ENCODE measurements around the gene LAMC2. TPM values are rescaled to one million over a fixed set of nuclear protein-coding genes. Genes with fewer than 3 reads are reported as not detected.

LAMC2 gene
- total and polyA plus RNA-seq, 2 of the 8 experiments (the other 6 are each of a cell fraction or from before 2014, with no cell fraction given): 4.6 to 12.9 TPM

GRCh38 chr1:183267646-183268431 lies 81.8 kb downstream of the LAMC2 start:
- no peak overlapping the region for H3K14ac ChIP-seq (ENCODE audit: insufficient read length)
- no peaks in the 10 kb centered on the region for H3K79me1 ChIP-seq (ENCODE audit: low read depth, low read length)
- H3K27ac ChIP-seq (ENCODE audit: low read depth, low read length): no peak overlapping the region
- FAIRE-seq: no peak
- no peak overlapping the region for H2BK15ac ChIP-seq (ENCODE audit: low read length)
- no peak overlapping the region for H3K18ac ChIP-seq (ENCODE audit: extremely low read depth, low read length)
- no peak overlapping the region for H2AK5ac ChIP-seq (ENCODE audit: low read depth, low read length)
- H2BK12ac ChIP-seq (ENCODE audit: low read depth, low read length): no peak overlapping the region
- H4K20me1 ChIP-seq (replicated peaks in 1 of 2; ENCODE audit: control insufficient read depth in 1 of 2, insufficient read depth in 2 of 2, low read length in 2 of 2): no peaks in the 10 kb centered on the region
- H2BK5ac ChIP-seq (ENCODE audit: low read depth, low read length): no peak overlapping the region
- no peak overlapping the region for H3K23ac ChIP-seq (ENCODE audit: insufficient read length)
- no peak overlapping the region for H4K8ac ChIP-seq (ENCODE audit: extremely low read depth, insufficient read depth, low read length)
- no peak for TF ChIP-seq JUN (IDR thresholded peaks at IDR 0.05; ENCODE audit: low read depth, low read length)
- TF ChIP-seq CHD2 (IDR thresholded peaks at IDR 0.05; ENCODE audit: low read length): no peak
- TF ChIP-seq RFX5 (IDR thresholded peaks at IDR 0.05; ENCODE audit: borderline replicate concordance, low read depth, low read length): no peak
- TF ChIP-seq ATF2 (IDR thresholded peaks at IDR 0.05; ENCODE audit: low read length): no peak
- no peak for TF ChIP-seq RXRA (IDR thresholded peaks at IDR 0.05; ENCODE audit: insufficient read depth, low read depth, low read length)
- no peak for TF ChIP-seq USF2 (IDR thresholded peaks at IDR 0.05; ENCODE audit: low read length)
- no peak for TF ChIP-seq RNF2 (IDR thresholded peaks at IDR 0.05; ENCODE audit: borderline replicate concordance, low read depth, low read length, missing control alignments, poor library complexity, severe bottlenecking)
- H2AFZ ChIP-seq (ENCODE audit: low read length): no peak overlapping the region
- no peaks in the 10 kb centered on the region for H3K9me3 ChIP-seq (ENCODE audit: insufficient read depth in 2 of 2, low read depth in 1 of 2, low read length in 1 of 2)
- no peaks in the 10 kb centered on the region for H3K27me3 ChIP-seq (replicated peaks in 1 of 4; ENCODE audit: control insufficient read depth in 3 of 4, extremely low read depth in 1 of 4, insufficient read depth in 3 of 4, low read length in 3 of 4)
- POLR2A ChIA-PET (ENCODE audit: partially characterized antibody): interaction anchor here (0.6 to 1.4 kb wide), 2 partner anchors 303 to 665 kb away, joined by 3 to 4 read pairs; no protein-coding TSS in a partner anchor
- WGBS, 2 experiments (ENCODE audit: extremely low coverage in 1 of 2, insufficient coverage in 1 of 2, insufficient read length in 1 of 2, insufficient replicate concordance in 2 of 2, low coverage in 1 of 2, low lambda C conversion rate in 2 of 2, missing lambda C conversion rate in 1 of 2): 90% methylated on average over 7 of the region's 7 CpGs; no CpG with 5 or more reads in 1 of the 2 experiments
- H3K56ac ChIP-seq (replicated peaks; ENCODE audit: insufficient read length, low read depth, low read length): no peak overlapping the region
- H3K36me3 ChIP-seq (ENCODE audit: control insufficient read depth in 2 of 4, insufficient read depth in 4 of 4, low read length in 3 of 4): no peaks in the 10 kb centered on the region
- no peak overlapping the region for H3K4ac ChIP-seq (replicated peaks; ENCODE audit: insufficient read length, low read depth, low read length)
- no peak overlapping the region for H4K91ac ChIP-seq (replicated peaks; ENCODE audit: insufficient read length, low read length)
- H2BK120ac ChIP-seq (replicated peaks; ENCODE audit: low read depth, low read length): no peak overlapping the region
- no peak overlapping the region for H3K4me3 ChIP-seq (ENCODE audit: extremely low read depth in 1 of 4, insufficient read depth in 2 of 4, low read depth in 3 of 4, low read length in 4 of 4)
- CTCF ChIA-PET (ENCODE audit: partially characterized antibody): interaction anchor here (1.1 to 7.4 kb wide), 4 partner anchors 12 to 306 kb away, joined by 3 to 53 read pairs (median 6); no protein-coding TSS in a partner anchor
- H3K79me2 ChIP-seq (ENCODE audit: control insufficient read depth in 1 of 2, insufficient read depth in 2 of 2, low read length in 2 of 2): no peaks in the 10 kb centered on the region
- H3K4me1 ChIP-seq (replicated peaks in 1 of 4; ENCODE audit: control insufficient read depth in 3 of 4, insufficient read depth in 4 of 4, low read length in 3 of 4): no peaks in the 10 kb centered on the region; a peak in 1 of 7 replicates
- no peak overlapping the region for H3K9ac ChIP-seq (replicated peaks in 1 of 4; ENCODE audit: extremely low read depth in 1 of 4, low read depth in 3 of 4, low read length in 3 of 4)
- no peak overlapping the region for H4K5ac ChIP-seq (ENCODE audit: insufficient read length, low read depth, low read length)
- DNase-seq (ENCODE audit: low read depth in 1 of 2, low spot score in 2 of 2): no peak
- no peak overlapping the region for H3K4me2 ChIP-seq (ENCODE audit: insufficient read depth in 1 of 2, low read depth in 2 of 2, low read length in 2 of 2)
- H3K23me2 ChIP-seq (ENCODE audit: low read depth, low read length): no peaks in the 10 kb centered on the region
- no peak overlapping the region for H2BK20ac ChIP-seq (ENCODE audit: low read length)
